K562 (cell line): ENCODE results near the gene ARSI. TPM values are rescaled to one million over a fixed set of nuclear protein-coding genes. Genes with fewer than 3 reads are reported as not detected.

ENCODE experiments used
- ATAC-seq: fragments of 200-7000 bp; cut with Tn5 transposase; 3 replicates; pipeline ENCODE4 v1.9.1; 2020; ENCODE audit warnings: moderate library complexity
- BruUV-seq: library from RNA; stranded (reverse); fragments of 400-500 nt; replicated peaks from 2 replicates; lab custom pipeline; 2021; lab: Mats Ljungman, UMichigan
- CTCF ChIA-PET: fragments of 300-600 bp; formaldehyde crosslinking; extraction: SDS; loops from one replicate; lab custom pipeline; 2021; ENCODE audit warnings: low intra/inter-chr PET ratio; lab: Yijun Ruan, JAX
- POLR2A ChIA-PET: fragments of 300-600, 350-650 bp; sonication (Branson Sonifier 250); formaldehyde crosslinking; extraction: SDS; loops from one replicate; lab custom pipeline; 2021; ENCODE audit warnings: antibody characterized with exemption, inconsistent platforms; lab: Yijun Ruan, JAX
- DNase-seq, 4 experiments: peaks; one replicate each; pipeline versions ENCODE4 v3.0.0 to v3.0.0-alpha.2; 2011 to 2018; ENCODE audit warnings: low spot score in 3 of 4, mixed read lengths in 3 of 4; ENCODE audit errors: extremely low read depth in 1 of 4
- FAIRE-seq: peaks from 2 replicates; lab custom pipeline; 2011; peaks lifted over from hg19 to GRCh38; lab: Jason Lieb, UNC
- H2AFZ ChIP-seq: 2 replicates; pipeline ENCODE4 v1.6.0; 2011; ENCODE audit warnings: low read depth, low read length, control low read depth, inconsistent platforms
- H3K27ac ChIP-seq: fragments of 200-600 bp; 3 replicates; pipeline ENCODE4 v1.8.0; 2011; ENCODE audit warnings: low read depth, mild to moderate bottlenecking, control low read depth, inconsistent platforms, low read length, moderate library complexity, mixed read lengths; ENCODE audit errors: extremely low read depth
- H3K27me3 ChIP-seq, 2 experiments: fragments of 300-600 bp in 1 of 2; 2 replicates in 1 of 2; 3 replicates in 1 of 2; pipeline versions ENCODE4 v1.6.0 to v1.8.0; 2011; ENCODE audit warnings: inconsistent platforms in 2 of 2, low read length in 2 of 2, mild to moderate bottlenecking in 1 of 2, mixed read lengths in 1 of 2, moderate library complexity in 1 of 2; ENCODE audit not compliant: control insufficient read depth in 2 of 2, insufficient read depth in 2 of 2
- H3K36me3 ChIP-seq: fragments of 300-600 bp; 3 replicates; pipeline ENCODE4 v1.8.0; 2011; ENCODE audit warnings: mild to moderate bottlenecking, low read length, inconsistent platforms; ENCODE audit not compliant: control insufficient read depth, insufficient read depth
- H3K4me1 ChIP-seq, 2 experiments: fragments of 200-600 bp in 1 of 2; replicated peaks in 1 of 2; 2 replicates in 1 of 2; 3 replicates in 1 of 2; pipeline versions ENCODE4 v1.5.1 to v1.8.0; 2011; ENCODE audit warnings: inconsistent platforms in 2 of 2, low read length in 2 of 2, mild to moderate bottlenecking in 1 of 2, mixed read lengths in 1 of 2, moderate library complexity in 1 of 2; ENCODE audit not compliant: control insufficient read depth in 2 of 2, insufficient read depth in 2 of 2
- H3K4me2 ChIP-seq: 2 replicates; pipeline ENCODE4 v1.6.1; 2011; ENCODE audit warnings: low read length, control low read depth, inconsistent platforms, mixed read lengths; ENCODE audit not compliant: insufficient read depth
- H3K4me3 ChIP-seq: fragments of 200-600 bp; sonication (generic), shearing (Covaris generic); 2 replicates; pipeline ENCODE4 v1.5.1; 2016; ENCODE audit warnings: control low read depth, inconsistent platforms
- H3K79me2 ChIP-seq: fragments of 200-600 bp; 3 replicates; pipeline ENCODE4 v1.8.0; 2011; ENCODE audit warnings: low read length, inconsistent platforms; ENCODE audit not compliant: control insufficient read depth, insufficient read depth
- H3K9ac ChIP-seq, 2 experiments: 2 replicates each; pipeline versions ENCODE4 v1.6.0 to v1.6.1; 2011; ENCODE audit warnings: low read depth in 2 of 2, low read length in 2 of 2, control low read depth in 1 of 2, inconsistent platforms in 1 of 2, mild to moderate bottlenecking in 1 of 2, mixed read lengths in 1 of 2; ENCODE audit not compliant: insufficient read depth in 1 of 2
- H3K9me1 ChIP-seq: one replicate; pipeline ENCODE4 v1.6.0; 2011; ENCODE audit warnings: inconsistent platforms, mild to moderate bottlenecking, low read length, moderate library complexity; ENCODE audit not compliant: control insufficient read depth, insufficient read depth
- H3K9me3 ChIP-seq: replicated peaks from 2 replicates; pipeline ENCODE4 v1.5.1; 2011; ENCODE audit warnings: low read depth, low read length, inconsistent platforms; ENCODE audit not compliant: control insufficient read depth, insufficient read depth
- H4K20me1 ChIP-seq: replicated peaks from 2 replicates; pipeline ENCODE4 v1.6.1; 2011; ENCODE audit warnings: low read length, inconsistent platforms, mixed read lengths; ENCODE audit not compliant: control insufficient read depth, insufficient read depth
- CBFA2T3 ChIP-seq: fragments of 450-650 bp; IDR thresholded peaks from 2 replicates; pipeline ENCODE4 v1.6.1; 2017
- CHCHD3 ChIP-seq: fragments of 250-450 bp; sonication (Bioruptor Pico); IDR thresholded peaks from 2 replicates; pipeline ENCODE4 v2.1.2; 2022; ENCODE audit warnings: mild to moderate bottlenecking
- NR2F6 ChIP-seq: fragments of 450-650 bp; formaldehyde crosslinking; IDR thresholded peaks from 2 replicates; pipeline ENCODE4 v1.4.0; 2020; ENCODE audit warnings: mild to moderate bottlenecking
- PCBP1 ChIP-seq: fragments of 200-400 bp; formaldehyde crosslinking; IDR thresholded peaks from 2 replicates; pipeline ENCODE4 v1.6.1; 2018; ENCODE audit warnings: mild to moderate bottlenecking, low read depth, low read length; ENCODE audit not compliant: poor library complexity, severe bottlenecking
- PRMT5 ChIP-seq: sonication (generic); formaldehyde crosslinking; IDR thresholded peaks from 2 replicates; pipeline ENCODE4 v1.5.0; 2020; ENCODE audit warnings: missing genetic modification reagents
- ZNF764 ChIP-seq: fragments of 250-450 bp; sonication (Bioruptor Pico); IDR thresholded peaks from 2 replicates; pipeline ENCODE4 v1.4.0; 2020; ENCODE audit warnings: low read depth, mild to moderate bottlenecking, moderate library complexity
- WGBS: fragments of 100-300 bp; shearing (Covaris generic); methylation state at CpG from one replicate; pipeline ENCODE4 v1.1.6; 2016; ENCODE audit warnings: low coverage, mixed read lengths; ENCODE audit not compliant: insufficient coverage; ENCODE audit errors: missing lambda C conversion rate; 5-methylcytosine and 5-hydroxymethylcytosine counted together
- in situ Hi-C: fragments of 300-500 bp; cut with MboI; formaldehyde crosslinking; loops from 4 replicates; pipeline ENCODE4 v1.15.0; 2018; ENCODE audit warnings: inconsistent platforms, mixed read lengths
- intact Hi-C: fragments of 100-400 bp; cut with micrococcal nuclease; formaldehyde crosslinking; loops from 2 replicates; pipeline ENCODE4 v1.14.2; 2022
- polyA plus RNA-seq, 8 experiments: library from polyadenylated mRNA; depleted of rRNA in 4 of 8; stranded (reverse) in 5 of 8; unstranded in 3 of 8; fragments of >200 nt; fragmentation: Nextera tagmentation in 2 of 8; fragmentation: Illumina TruSeq in 1 of 8; extraction: Ambion mirVana in 2 of 8; extraction: Trizol in 1 of 8; gene quantifications; 2 replicates each; pipeline versions ENCODE4 v1.2.1 to v1.2.3, GENCODE V29; 2011 to 2014; ENCODE audit warnings: inconsistent platforms in 1 of 8, missing spikeins in 1 of 8
- total RNA-seq, 7 experiments: library from RNA; depleted of rRNA in 6 of 7; stranded (reverse); fragments of >200 nt in 6 of 7; fragmentation: Illumina TruSeq in 2 of 7; extraction: Trizol in 2 of 7; gene quantifications; 2 replicates each; pipeline versions ENCODE4 v1.2.1 to v1.2.3, GENCODE V29; 2011 to 2021; ENCODE audit warnings: low replicate concordance in 1 of 7

Gene ARSI
- total and polyA plus RNA-seq, 9 of the 15 experiments (the other 6 are each of a cell fraction or from before 2014, with no cell fraction given): 0.04 to 0.07 TPM; not detected in 7

DNA sequence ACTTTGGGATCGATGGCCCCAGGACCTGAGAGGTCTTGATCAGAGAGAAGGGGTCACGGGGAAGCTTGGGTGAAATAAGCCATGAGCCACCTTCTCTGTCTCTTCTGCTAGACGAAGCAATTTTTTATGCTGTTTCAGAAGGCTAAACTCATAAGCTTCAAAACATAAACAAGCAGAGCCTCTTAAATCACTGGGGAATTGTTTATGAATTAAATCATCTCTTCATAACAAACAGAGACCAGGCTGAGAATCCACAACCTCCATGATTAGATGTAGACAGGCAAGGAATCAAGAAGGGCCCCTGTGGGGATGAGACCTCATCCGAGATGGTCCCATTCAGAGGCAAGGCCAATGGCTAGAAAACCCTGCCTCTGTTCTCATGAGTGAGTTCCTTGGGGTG is 33.1 kb upstream of the ARSI start:
- Histone ChIP-seq H3K9ac (no peak overlapping the region), H3K4me2 (no peak overlapping the region), H3K36me3 (no peaks in the 10 kb centered on the region), H3K4me3 (no peak overlapping the region), H3K4me1 (no peaks in the 10 kb centered on the region), H3K27me3 (peaks cover 4 to 19% of the 10 kb centered on the region in 2 experiments), H3K27ac (no peak overlapping the region), H3K9me1 (no peaks in the 10 kb centered on the region), H4K20me1 (no peaks in the 10 kb centered on the region), H3K79me2 (no peaks in the 10 kb centered on the region), H3K9me3 (no peaks in the 10 kb centered on the region), H2AFZ (no peak overlapping the region)
- ChIA-PET POLR2A (interaction anchor here (0.7 to 1.9 kb wide), 3 partner anchors 8 to 178 kb away, joined by 3 to 8 read pairs (median 7); no protein-coding TSS in a partner anchor), CTCF (interaction anchor here (0.6 kb wide), 1 partner anchor 179 kb away, joined by 3 read pairs; no protein-coding TSS in a partner anchor)
- intact Hi-C loops: no loop called here
- DNase-seq (no peak), FAIRE-seq (no peak), ATAC-seq (no peak)
- BruUV-seq: no TSS peak
- in situ Hi-C loops: no loop called here
- TF ChIP-seq PRMT5 (CRISPR knock-in tag) (no peak), ZNF764 (no peak), CHCHD3 (CRISPR knock-in tag) (no peak), NR2F6 (CRISPR knock-in tag) (no peak), CBFA2T3 (no peak)
- WGBS: 1% methylated on average over 4 of the region's 4 CpGs

DNA sequence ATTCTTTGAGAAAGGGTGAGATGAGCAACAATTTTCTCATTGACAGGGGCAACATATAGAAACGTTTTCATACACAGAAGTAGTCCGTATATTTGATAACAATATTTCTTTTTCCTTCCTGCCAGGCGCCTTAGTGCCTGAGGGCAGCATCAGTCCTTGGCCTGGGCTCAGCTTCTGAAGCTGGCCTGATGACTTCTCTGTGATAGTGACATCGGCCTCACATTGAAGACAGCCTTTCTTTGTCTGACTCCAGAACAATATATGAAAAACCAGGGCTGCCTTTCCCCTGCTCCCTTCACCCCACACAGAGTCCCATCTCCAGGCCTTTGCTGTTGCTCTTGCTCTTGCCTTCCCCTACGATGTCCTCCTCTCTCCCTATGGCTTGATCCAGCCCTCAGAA is 30.7 kb upstream of the ARSI start:
- Histone ChIP-seq H3K36me3 (no peaks in the 10 kb centered on the region), H3K9ac (no peak overlapping the region), H2AFZ (no peak overlapping the region), H3K4me3 (no peak overlapping the region), H3K79me2 (no peaks in the 10 kb centered on the region), H3K9me1 (no peaks in the 10 kb centered on the region), H3K27me3 (peaks cover 6 to 26% of the 10 kb centered on the region in 2 experiments), H3K27ac (no peak overlapping the region), H3K4me1 (peaks cover 0 to 9% of the 10 kb centered on the region in 2 experiments; a peak in 3 of 5 replicates), H3K9me3 (no peaks in the 10 kb centered on the region), H3K4me2 (no peak overlapping the region), H4K20me1 (no peaks in the 10 kb centered on the region)
- DNase-seq (no peak), ATAC-seq (no peak), FAIRE-seq (no peak)
- 12% methylated on average over 5 of the region's 5 CpGs for WGBS
- no peak for TF ChIP-seq PCBP1
- intact Hi-C loops (no loop called here), in situ Hi-C loops (no loop called here)
- ChIA-PET POLR2A (interaction anchor here (0.6 kb wide), 1 partner anchor 19 kb away, joined by 3 read pairs; no protein-coding TSS in a partner anchor), CTCF (no interaction called here)
- no TSS peak for BruUV-seq
